Neural progenitor cell (in vitro differentiated cells): ENCODE data around the gene SLC25A2.

Experiments
- CTCF ChIP-seq: fragments of 200-600 bp; sonication (generic); IDR thresholded peaks from 2 replicates; pipeline ENCODE4 v1.5.1; 2017; ENCODE audit warnings: antibody characterized with exemption, mild to moderate bottlenecking
- EZH2phosphoT487 ChIP-seq: fragments of 200-600 bp; sonication (generic); IDR thresholded peaks from 2 replicates; pipeline ENCODE4 v1.6.1; 2017; ENCODE audit warnings: antibody characterized with exemption

- TF ChIP-seq CTCF (no peak), EZH2phosphoT487 (no peak)
Observed at GRCh38 chr5:141345327-141345726, 41.5 kb upstream of the SLC25A2 start.
